Stimulated activated CD4-positive, alpha-beta T cell treated with anti-CD3 and anti-CD28 coated beads, Interleukin-4, amount 100 ng/mL, for 48 hours (primary cell): Measurements from ENCODE around the gene NRCAM.
"Not testable (repeated sequence)": the region's sequence is repeated elsewhere in the genome, so short reads cannot be mapped to it uniquely, and the experiment has no call there.

ENCODE experiments used
- DNase-seq, 2 donors: peaks; one replicate each; pipeline ENCODE4 v3.0.0-alpha.2; 2020; ENCODE audit warnings: low read depth in 2 of 2

The NRCAM gene

GRCh38 chr7:108455998-108456677 lies at the start of gene NRCAM:
Gene NRCAM (minus strand): TSS chr7:108456436. CDS start chr7:108240064, 216,372 bp downstream.
- peak in 1 of 2 donors; percentile 16 for DNase-seq

- DNase-seq: not testable (repeated sequence)
Observed at GRCh38 chr7:108504576-108504975, 48.3 kb upstream of the NRCAM start.

GRCh38 chr7:108503112-108504026 lies 47.1 kb upstream of the NRCAM start:
- no peak for DNase-seq

GRCh38 chr7:108499566-108499965 lies 43.3 kb upstream of the NRCAM start:
- no peak for DNase-seq

DNA sequence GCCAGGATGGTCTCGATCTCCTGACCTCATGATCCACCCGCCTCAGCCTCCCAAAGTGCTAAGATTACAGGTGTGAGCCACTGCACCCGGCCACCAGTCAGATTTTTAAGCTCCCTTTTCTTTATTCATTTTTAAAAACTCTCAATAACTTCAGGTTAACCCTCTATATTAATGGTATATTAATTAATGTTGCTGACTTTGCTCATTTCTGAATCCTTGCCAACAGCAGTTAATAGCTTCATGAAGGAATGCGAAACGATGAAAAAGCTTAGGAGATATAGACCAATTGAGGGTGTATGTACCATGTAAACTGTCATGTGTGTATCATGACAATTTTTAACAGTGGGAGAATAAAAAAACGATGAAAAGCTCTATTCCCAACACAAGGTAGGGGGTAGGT lies 42.2 kb upstream of the NRCAM start:
- DNase-seq: no peak

DNA sequence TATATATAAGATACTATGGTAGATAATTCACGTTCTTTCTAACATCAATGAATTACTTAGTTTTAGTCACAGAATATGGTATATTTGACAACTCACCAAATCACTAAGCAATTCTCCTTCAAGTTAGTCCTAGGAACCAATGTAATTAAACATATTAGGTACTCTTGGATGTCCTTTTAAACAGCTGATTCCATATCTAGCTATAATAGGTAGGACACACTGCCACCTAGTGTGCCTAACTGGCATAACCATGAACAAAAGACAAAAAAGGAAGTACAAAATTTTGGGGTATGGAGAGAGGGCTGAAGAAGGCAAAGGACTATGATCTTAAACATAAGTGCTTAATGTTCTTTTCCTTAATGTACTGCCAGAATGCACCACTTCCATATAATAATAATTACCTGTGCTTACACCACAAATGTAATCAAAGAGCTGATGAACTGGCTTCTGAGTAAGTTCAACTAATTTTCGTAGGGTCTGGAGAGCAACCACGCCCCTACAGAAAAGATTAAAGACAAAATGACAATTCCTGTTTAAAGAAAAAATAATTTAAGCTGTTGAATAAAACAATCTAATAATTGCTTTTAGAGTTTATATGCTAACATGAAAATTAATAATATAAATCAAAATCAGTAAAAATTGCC lies 41.0 kb upstream of the NRCAM start:
- DNase-seq: peak; percentile 12 to 29

DNA sequence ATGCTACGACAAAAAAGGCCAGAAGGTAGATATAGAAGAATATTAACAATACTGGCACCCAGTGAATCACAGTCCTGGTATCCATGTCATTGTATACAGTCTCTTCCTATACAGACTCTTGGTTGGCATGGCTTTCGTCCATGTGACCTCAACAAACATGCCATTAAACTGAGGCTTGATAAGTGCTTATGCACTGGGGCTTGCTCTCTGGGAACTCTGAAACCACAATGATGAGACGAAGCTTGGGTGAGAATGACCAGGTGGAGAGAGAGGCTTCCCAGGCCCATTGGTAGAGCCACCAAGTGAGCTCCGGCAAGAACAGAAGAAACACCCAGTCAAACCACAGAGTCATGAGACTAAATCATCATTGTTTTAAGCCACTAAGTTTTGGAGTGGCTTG lies 36.5 kb upstream of the NRCAM start:
- no peak for DNase-seq

DNA sequence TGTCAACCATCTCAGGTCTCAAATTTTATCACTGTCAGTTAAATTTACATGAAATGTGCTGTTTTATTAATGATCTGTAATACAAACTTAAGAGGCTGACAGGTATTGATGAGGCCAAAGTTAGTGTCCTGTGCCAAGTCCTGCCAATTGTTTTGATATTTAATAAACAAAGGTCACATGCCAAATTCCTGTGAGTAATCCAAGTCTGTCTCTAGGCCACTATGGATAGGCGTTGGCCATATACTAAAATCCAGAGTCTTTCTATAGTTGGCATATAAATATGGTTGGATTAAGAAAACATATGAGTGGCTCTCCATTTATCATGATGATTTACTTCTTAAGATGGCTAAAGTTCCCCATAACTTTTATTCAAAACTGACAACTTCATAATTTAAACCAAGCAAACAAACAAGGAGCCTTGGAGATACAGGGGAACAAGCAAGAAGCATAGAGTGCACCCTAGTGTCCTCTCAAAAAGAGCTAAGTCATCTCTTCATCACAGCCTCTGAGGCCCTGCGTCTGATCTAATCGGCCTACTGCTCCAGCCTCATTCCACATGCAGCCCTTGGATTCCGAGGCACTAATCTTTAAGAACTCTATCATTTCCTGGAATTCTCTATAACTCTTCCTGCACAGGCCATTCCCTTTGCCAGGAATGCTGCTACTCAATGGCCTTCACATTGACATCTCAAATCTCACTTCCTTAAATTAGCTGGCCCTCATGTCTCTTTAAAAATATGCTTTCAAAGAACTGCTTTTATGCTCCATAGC lies 32.7 kb upstream of the NRCAM start:
- no peak for DNase-seq

- no peak for DNase-seq
Observed at GRCh38 chr7:108487646-108488045, 31.4 kb upstream of the NRCAM start.

- no peak for DNase-seq
Observed at GRCh38 chr7:108486291-108486966, 30.2 kb upstream of the NRCAM start.

- DNase-seq: no peak
Observed at GRCh38 chr7:108484137-108484536, 27.9 kb upstream of the NRCAM start.

DNA sequence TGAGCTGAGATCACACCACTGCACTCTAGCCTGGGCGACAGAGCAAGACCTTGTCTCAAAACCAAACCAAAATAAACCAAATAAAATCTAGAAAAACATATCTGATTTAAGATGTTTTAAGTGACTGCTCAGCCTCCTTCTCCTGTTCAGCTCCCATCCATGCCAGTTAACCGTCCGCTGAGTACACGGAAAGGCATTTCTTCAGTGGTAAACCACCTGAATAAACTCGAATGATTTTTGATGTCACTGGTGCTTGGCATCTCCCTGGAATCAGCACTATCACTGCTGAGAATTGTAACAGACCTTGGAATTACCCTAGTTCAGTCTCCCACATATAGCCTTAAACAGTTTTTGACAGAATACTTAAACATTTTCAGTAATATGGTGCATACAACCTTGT lies 24.1 kb upstream of the NRCAM start:
- no peak for DNase-seq

DNA sequence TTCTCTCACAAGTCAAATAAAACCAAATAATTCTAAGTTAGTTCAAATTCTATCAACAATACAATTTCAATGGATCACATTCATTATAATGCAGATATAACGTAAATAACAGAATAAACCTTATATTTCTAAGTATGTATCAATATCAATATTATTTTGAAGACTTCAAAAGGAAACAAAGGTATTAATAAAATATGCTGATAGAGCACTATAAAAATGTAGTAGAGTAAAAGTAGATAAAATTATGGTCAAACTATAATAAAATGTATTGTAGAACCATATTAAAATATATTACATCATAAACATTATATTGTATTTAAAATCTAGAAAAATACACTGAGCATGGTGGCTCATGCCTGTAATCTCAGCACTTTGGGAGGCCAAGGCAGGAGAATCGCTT lies 23.5 kb upstream of the NRCAM start:
- no peak for DNase-seq

GRCh38 chr7:108479118-108479517 lies 22.9 kb upstream of the NRCAM start:
- DNase-seq: no peak

- no peak for DNase-seq
Observed at GRCh38 chr7:108468246-108468645, 12.0 kb upstream of the NRCAM start.

DNA sequence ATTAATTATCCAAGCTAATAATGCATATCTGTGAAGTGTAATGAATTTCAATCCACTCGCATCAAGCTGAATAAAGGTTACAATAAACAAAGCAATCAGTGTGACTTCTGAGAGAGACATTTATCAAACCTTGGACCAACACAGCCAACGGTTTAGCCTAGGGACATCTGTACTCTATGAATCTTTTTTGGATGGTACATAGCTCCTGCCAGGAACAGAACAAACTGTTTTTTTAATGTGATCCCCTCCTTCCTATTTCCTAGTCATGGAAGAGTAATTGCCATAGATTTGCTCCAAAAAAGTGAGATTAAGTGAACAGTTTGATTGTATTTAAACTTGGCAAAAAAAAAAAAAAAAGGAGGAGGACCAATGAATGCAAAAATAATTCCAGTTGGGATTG lies 11.2 kb upstream of the NRCAM start:
- DNase-seq: no peak

GRCh38 chr7:108466322-108466721 lies 10.1 kb upstream of the NRCAM start:
- DNase-seq: not testable (repeated sequence)

GRCh38 chr7:108464743-108465142 lies 8.5 kb upstream of the NRCAM start:
- no peak for DNase-seq

- DNase-seq: no peak
Observed at GRCh38 chr7:108463613-108464012, 7.4 kb upstream of the NRCAM start.

DNA sequence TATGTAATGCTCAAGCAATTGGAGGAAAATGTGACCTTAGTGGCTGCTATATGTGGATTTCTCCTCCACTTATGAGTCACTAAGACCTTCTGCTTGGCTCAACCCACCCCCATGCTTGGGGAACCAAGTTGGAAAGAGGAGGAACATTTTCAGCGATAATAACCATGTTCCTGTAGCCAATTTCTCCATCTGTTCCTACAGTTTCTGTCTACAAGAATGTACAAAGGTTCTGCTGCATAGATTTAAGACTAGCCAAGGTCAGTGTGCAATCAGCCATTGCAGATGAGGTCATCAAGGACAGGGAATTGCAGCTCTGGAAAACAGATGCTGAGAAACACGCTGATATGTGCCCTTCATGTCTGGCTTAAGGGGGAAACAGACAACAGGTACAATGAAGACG lies 5.6 kb upstream of the NRCAM start:
- DNase-seq: no peak

- no peak for DNase-seq
Observed at GRCh38 chr7:108460964-108461363, 4.7 kb upstream of the NRCAM start.
